ENCODE measurements around the gene ACADL.

- TF ChIP-seq POLR2A (IDR thresholded peaks at IDR 0.05; ENCODE audit: low read depth, low read length): no peak
- TF ChIP-seq POLR2AphosphoS5 (IDR thresholded peaks at IDR 0.05; ENCODE audit: low read depth, low read length): no peak
- TF ChIP-seq TAF1 (IDR thresholded peaks at IDR 0.05; ENCODE audit: low read depth, low read length): no peak
- no peak for TF ChIP-seq POU2F2 (IDR thresholded peaks at IDR 0.05; ENCODE audit: low read depth, low read length)
- TF ChIP-seq SPI1 (IDR thresholded peaks at IDR 0.05; ENCODE audit: low read depth, low read length): no peak
- TF ChIP-seq PAX5 (IDR thresholded peaks at IDR 0.05; ENCODE audit: insufficient read depth, low read length, severe bottlenecking): no peak
Observed at GRCh38 chr2:210250622-210251021, 25.4 kb upstream of the ACADL start.

Measured in GM12891 (cell line).